ENCODE data around the gene SPRED3.
A peak's percentile ranks its signal among the peaks of the same experiment; 100 is the strongest.

SPRED3 gene

DNA sequence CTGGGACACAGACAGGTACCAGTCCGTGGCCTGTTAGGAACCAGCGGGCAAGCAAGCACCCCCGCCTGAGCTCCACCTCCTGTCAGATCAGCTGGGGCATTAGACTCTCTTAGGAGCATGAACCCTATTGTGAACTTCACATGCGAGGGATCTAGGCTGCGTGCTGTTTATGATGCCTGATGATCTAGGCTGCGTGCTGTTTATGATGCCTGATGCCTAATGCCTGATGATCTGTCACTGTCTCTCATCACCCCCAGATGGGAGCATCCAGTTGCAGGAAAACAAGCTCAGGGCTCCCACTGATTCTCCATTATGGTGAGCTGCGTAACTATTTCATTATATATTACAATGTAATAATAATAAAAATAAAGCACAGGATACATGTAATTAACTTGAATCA is 33.9 kb downstream of the SPRED3 start:
- DNase-seq: no peak

GRCh38 chr19:38424272-38424671 is 35.8 kb downstream of the SPRED3 start:
- DNase-seq: no peak

GRCh38 chr19:38425222-38425809 is 36.8 kb downstream of the SPRED3 start:
- no peak for DNase-seq

DNA sequence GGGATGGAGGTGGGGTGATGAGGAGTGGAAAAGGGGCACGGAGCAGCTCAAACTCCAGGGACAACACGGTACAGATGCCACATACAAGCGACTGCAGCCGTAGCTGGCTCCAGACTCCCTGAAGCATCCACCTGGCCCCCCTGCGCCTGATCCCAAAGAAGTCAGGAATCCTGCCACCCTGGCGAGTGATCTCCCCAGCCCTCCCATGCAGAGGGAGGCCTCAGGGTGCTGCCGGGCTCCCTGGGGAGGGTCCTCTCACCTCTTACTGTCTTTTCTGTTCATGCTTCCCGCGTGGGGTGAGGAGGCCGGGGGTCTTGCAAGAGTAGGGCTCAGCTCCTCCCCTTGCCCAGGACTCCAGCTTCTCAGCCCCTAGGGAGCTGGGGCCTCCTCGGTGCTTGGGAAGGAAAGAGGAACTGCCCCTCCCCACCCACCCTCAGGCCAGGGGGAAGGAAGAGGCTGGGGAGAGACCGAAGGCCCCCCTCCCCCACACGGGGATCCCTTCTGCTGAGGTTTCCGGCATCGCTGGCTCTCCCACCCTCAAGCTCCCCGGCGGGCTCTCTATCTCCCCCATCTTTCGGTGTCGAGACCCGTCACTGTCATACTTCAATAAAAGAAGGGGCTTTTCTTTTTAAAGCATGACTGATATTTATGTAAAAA is 37.4 kb downstream of the SPRED3 start, which contains the start of gene RASGRP4:
Gene RASGRP4, minus strand, starts transcription at position 410 of the 657 bp plus-strand sequence. Its CDS starts 128 bp downstream, at position 282.
- DNase-seq: peak; percentile 49

GRCh38 chr19:38427035-38427677 is 38.7 kb downstream of the SPRED3 start:
- DNase-seq: peak; percentile 20

DNA sequence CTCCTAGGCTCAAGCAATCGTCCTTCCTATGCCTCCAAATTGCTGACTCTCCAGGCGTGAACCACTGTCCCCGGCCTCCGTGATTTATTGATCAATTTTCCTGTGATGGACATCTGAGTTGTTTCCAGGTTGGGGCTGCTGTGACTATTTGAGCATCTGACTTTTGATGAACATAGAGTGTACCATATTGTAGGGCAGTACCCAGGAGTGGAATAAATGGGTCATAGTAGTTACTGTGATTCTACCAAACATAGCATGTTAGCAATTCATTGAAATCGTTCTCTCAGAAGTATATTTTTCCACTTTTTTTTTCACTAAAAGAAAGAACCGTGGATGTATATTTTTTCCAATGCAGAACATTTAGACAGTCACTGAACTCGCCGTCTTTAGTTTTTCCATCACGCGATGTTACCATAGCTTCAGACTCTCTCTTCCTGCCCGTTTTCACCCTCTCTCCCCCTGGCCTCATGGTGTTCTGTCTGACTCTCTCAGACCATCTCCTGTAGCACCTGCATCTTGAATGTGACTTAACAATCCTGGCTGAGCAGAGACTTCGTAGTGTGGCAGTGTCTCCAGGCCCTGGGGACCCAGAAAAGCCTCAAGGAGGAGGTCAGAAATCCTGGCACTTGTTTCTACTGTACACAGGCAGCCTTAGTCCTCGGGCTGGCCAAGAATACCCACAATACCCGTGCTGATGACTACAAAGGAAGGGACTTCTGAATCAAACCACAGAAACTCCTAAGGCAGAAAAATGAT is 40.7 kb downstream of the SPRED3 start:
- DNase-seq: no peak

- no peak for DNase-seq
Measured at GRCh38 chr19:38429811-38430156, 41.3 kb downstream of the SPRED3 start.

GRCh38 chr19:38430931-38431330 is 42.4 kb downstream of the SPRED3 start:
- no peak for DNase-seq

DNA sequence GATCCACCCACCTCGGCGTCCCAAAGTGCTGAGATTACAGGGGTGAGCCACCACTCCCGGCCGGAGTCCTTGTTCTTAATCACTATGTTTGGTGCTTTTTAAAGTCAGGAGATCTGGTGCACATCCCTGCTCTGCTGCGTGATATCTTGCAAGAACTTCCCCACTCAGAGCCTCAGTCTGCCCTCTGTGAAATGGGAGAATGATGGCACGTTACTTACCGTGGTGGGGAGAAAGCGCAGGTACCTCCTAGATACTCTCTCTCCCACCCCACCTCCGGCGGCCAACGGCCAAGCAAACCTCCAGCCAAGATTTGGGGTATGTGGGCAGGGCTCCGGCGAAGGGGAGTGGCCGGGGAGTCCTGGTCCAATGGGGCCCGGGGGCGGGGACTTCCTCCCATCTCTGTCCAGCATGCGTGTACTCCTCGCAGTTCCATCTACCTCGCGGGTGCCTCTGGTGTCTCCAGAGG is 44.8 kb downstream of the SPRED3 start, which contains the start of gene RYR1:
Gene RYR1, plus strand, starts transcription at position 424 of the 466 bp plus-strand sequence. CDS start 139 bp downstream, outside the sequence.
- DNase-seq: peak; percentile 45

DNA sequence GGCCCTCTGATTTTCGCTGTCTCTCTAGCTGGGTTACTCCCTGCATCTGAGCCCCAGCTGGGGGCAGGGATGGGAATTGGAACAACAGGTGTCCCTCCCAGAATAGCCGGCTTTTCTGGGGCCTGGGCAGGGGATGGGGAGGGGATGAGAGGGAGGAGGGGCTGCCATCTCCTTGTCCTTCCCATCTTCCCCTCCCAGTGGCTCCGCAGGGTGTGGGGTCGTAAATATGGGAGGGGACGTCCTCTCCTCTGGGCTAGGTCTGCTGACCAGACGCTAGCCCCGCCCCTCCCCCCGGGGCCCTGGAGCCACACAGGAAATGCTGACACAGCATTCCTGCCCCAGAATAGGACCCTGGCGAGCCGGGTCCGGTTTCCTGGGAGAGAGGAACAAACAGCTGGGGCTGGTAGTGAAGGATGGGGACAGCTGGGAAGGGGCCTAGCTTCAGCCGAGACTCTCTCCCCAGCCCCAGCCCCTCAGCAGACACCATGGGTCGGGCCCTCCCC is 46.1 kb downstream of the SPRED3 start:
- no peak for DNase-seq

- no peak for DNase-seq
Measured at GRCh38 chr19:38437295-38437694, 48.8 kb downstream of the SPRED3 start.

DNA sequence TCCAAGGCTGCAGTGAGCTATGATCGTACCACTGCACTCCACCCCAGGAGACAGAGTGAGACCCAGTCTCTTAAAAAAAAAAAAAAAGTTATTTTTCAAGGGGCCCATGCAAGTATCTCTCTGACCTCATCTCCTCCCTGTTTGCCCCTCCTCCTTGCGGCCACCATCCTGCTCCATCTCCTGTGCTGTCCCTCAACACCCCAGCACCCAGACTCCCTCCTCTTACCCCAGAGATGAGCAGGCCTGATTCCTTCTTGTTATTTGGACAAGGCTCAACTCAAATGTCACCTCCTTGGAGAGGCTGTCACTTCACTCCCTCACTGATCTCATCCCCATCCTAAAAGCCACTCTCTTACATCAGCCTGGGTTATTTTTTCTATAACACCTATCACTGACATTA is 49.4 kb downstream of the SPRED3 start:
- DNase-seq: no peak

DNA sequence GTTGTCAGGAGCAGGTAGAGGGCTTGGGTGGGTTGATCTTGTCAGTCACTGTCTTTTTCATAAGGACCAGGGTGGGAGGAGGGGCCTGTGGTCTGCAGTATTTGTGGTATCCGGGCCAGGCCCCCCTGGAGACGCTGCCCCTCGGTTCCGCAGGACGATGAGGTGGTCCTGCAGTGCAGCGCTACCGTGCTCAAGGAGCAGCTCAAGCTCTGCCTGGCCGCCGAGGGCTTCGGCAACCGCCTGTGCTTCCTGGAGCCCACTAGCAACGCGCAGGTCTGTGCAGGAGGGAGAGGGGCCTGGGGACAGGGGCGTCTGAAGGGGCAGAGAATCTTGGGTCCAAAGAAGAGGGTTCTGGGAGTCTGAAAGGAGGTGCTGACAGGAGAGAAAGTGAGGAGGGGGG is 52.1 kb downstream of the SPRED3 start:
- DNase-seq: no peak

DNA sequence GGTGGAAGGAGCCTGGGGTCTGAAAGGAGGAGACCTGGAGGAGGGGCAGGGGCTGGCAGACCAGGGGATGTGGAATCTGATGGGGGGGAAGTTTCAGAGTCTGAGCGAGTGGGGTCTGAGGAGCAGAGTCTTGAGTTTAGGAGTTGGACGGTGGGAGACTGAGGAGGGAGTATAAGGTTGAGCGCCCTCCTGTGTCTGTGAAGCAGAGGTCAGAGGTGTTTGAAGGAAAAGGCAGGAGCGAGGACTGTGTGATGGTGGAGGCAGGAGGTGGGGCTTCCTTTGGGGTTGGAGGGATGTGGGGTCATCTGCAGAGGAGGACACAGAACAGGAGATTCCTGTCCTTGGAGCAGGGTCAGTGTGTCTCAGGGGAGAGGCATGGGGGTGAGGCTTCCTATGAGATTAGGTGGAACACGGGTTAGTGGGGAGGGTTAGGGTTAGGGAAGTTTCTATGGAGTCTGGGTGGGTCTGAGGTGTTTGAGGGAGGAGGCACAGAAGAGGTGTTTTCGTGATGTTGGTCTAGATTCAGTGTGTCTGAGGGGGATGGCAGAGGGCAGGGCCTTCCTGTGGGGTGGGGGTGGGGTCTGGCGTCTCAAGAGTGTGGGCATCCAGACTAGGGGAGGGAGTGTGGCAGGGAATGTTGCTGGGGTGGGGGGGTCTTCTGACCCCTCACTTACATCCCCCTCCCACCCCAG is 53.3 kb downstream of the SPRED3 start:
- DNase-seq: no peak

DNA sequence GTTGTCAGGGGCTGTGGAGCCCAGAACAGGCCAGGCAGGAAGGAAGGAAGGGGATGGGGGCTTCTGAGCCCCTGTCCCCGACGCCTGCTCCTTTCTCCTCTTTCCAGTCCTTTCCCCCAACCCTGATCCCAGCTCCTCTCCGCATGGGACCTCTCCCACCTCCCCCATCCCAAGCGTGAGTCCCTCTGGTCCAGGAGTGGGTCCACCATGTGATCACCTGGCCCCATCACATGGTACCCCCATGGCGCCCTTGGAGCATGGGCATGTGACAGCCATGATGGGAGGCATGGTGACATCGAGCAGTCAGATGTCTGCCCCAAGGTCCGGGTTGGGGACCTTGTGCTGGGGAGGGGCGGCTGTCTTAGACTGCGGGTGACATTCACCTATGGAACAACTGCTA is 54.2 kb downstream of the SPRED3 start:
- no peak for DNase-seq

- DNase-seq: no peak
Measured at GRCh38 chr19:38443458-38443999, 55.0 kb downstream of the SPRED3 start.

GRCh38 chr19:38444026-38444425 is 55.5 kb downstream of the SPRED3 start:
- no peak for DNase-seq

DNA sequence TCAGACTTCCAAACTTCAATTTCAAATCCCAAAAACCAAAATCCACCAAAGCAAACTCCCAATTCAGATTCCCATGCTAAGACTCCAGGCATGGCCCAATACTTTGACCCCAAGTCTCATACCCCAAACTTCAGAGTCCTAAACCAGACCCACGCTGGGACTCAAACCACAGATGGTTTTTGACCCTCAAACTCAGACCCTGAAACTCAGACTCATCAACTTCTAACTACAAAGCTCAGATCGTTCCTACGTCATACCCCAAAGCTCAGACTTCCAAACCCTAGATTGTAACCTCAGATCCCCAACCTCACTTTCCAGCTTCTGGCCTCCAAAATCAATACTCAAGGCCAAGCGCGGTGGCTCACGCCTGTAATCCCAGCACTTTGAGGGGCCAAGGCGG is 56.9 kb downstream of the SPRED3 start:
- no peak for DNase-seq

DNA sequence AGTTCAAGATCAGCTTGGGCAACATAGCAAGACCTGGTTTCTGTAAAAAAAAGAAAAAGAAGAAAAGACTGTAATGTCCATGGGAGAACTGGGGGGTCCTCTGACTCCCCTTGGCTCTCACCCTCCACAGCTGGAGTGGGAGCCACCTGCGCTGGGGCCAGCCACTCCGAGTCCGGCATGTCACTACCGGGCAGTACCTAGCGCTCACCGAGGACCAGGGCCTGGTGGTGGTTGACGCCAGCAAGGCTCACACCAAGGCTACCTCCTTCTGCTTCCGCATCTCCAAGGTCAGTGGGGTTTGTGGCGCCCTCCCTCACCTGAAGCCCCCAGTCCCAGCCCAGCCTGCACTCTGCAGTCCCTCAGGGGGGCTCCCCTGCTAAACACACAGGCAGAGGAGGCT is 59.7 kb downstream of the SPRED3 start:
- DNase-seq: no peak

All from inflammatory macrophage treated with lipopolysaccharide for 4 hours (primary cell).